GM12878 (cell line): ENCODE results near the gene PRR11.

ENCODE experiments used
- BRCA1 ChIP-seq: IDR thresholded peaks from 2 replicates; pipeline ENCODE4 v1.6.1; 2011; ENCODE audit warnings: low read depth, low read length, improper control_type of control experiment
- CHD2 ChIP-seq: IDR thresholded peaks from 2 replicates; pipeline ENCODE4 v1.6.1; 2011; ENCODE audit warnings: low read depth, low read length, improper control_type of control experiment, borderline replicate concordance
- CTCF ChIP-seq, 3 experiments: IDR thresholded peaks in 2 of 3; conservative IDR thresholded peaks in 1 of 3; 2 replicates each; pipeline ENCODE4 v1.5.1; 2011; ENCODE audit warnings: low read depth in 3 of 3, low read length in 3 of 3, mild to moderate bottlenecking in 3 of 3, control low read depth in 2 of 3, moderate library complexity in 2 of 3, inconsistent platforms in 1 of 3, mixed read lengths in 1 of 3; ENCODE audit not compliant: control insufficient read depth in 2 of 3, insufficient read depth in 1 of 3; ENCODE audit errors: extremely low read depth in 1 of 3
- EP300 ChIP-seq, 2 experiments: fragments of 150-350 bp in 1 of 2; IDR thresholded peaks; 2 replicates each; pipeline ENCODE4 v1.6.1; 2011 to 2012; ENCODE audit warnings: low read depth in 2 of 2, low read length in 2 of 2, borderline replicate concordance in 1 of 2, improper control_type of control experiment in 1 of 2, inconsistent platforms in 1 of 2; ENCODE audit not compliant: control insufficient read depth in 1 of 2
- FOS ChIP-seq: IDR thresholded peaks from 3 replicates; pipeline ENCODE4 v1.6.1; 2011; ENCODE audit warnings: borderline replicate concordance; ENCODE audit not compliant: insufficient read length; ENCODE audit errors: extremely low read depth
- GABPA ChIP-seq: IDR thresholded peaks from 2 replicates; pipeline ENCODE4 v1.6.1; 2014; ENCODE audit warnings: antibody characterized with exemption, low read depth, mild to moderate bottlenecking, inconsistent platforms
- JUNB ChIP-seq: IDR thresholded peaks from 2 replicates; pipeline ENCODE4 v1.6.1; 2016; ENCODE audit warnings: antibody characterized with exemption, mild to moderate bottlenecking
- RFX5 ChIP-seq: IDR thresholded peaks from 2 replicates; pipeline ENCODE4 v1.6.1; 2011; ENCODE audit warnings: low read depth, low read length, improper control_type of control experiment
- SKIL ChIP-seq: fragments of 450-650 bp; IDR thresholded peaks from 2 replicates; pipeline ENCODE4 v1.6.1; 2017; ENCODE audit warnings: mild to moderate bottlenecking, low read depth, inconsistent platforms; ENCODE audit not compliant: poor library complexity, severe bottlenecking
- SMC3 ChIP-seq: IDR thresholded peaks from 2 replicates; pipeline ENCODE4 v1.6.1; 2011; ENCODE audit warnings: low read length, improper control_type of control experiment, borderline replicate concordance

GRCh38 chr17:59219370-59219769 lies 63.8 kb downstream of the PRR11 start:
- TF ChIP-seq BRCA1 (no peak), RFX5 (no peak), CHD2 (no peak), EP300 (IDR thresholded peaks at IDR 0.05; ENCODE audit: borderline replicate concordance in 1 of 2, control insufficient read depth in 1 of 2, low read depth in 2 of 2, low read length in 2 of 2) (no peak), CTCF (IDR thresholded peaks at IDR 0.05 in 2 of 3, conservative IDR thresholded peaks at IDR 0.05 in 1 of 3; ENCODE audit: control insufficient read depth in 2 of 3, extremely low read depth in 1 of 3, insufficient read depth in 1 of 3, low read depth in 3 of 3, low read length in 3 of 3) (no peak), FOS (no peak), GABPA (no peak), SKIL (no peak), SMC3 (no peak), JUNB (no peak)
